HAP-1 (cell line): ENCODE results near the gene ADCY3.
"Not testable (repeated sequence)": the region's sequence is repeated elsewhere in the genome, so short reads cannot be mapped to it uniquely, and the experiment has no call there.

ENCODE experiments used
- DNase-seq, 2 experiments: peaks; one replicate each; pipeline ENCODE4 v3.0.0-alpha.2; 2016 to 2020; ENCODE audit warnings: low spot score in 2 of 2
- H3K27me3 ChIP-seq: fragments of 250-450 bp; sonication (Bioruptor Pico); 2 replicates; pipeline ENCODE4 v1.5.1; 2020; ENCODE audit warnings: low read depth, mild to moderate bottlenecking, moderate library complexity
- H3K36me3 ChIP-seq: fragments of 250-450 bp; sonication (Bioruptor Pico); replicated peaks from 2 replicates; pipeline ENCODE4 v1.5.1; 2020; ENCODE audit warnings: mild to moderate bottlenecking
- H3K4me1 ChIP-seq: fragments of 250-450 bp; sonication (Bioruptor Pico); 2 replicates; pipeline ENCODE4 v1.5.1; 2020; ENCODE audit warnings: mild to moderate bottlenecking
- H3K4me3 ChIP-seq: fragments of 250-450 bp; sonication (Bioruptor Pico); 2 replicates; pipeline ENCODE4 v1.5.1; 2020; ENCODE audit warnings: mild to moderate bottlenecking, moderate library complexity
- H3K9me3 ChIP-seq: fragments of 250-450 bp; sonication (Bioruptor Pico); 2 replicates; pipeline ENCODE4 v1.5.1; 2020; ENCODE audit warnings: mild to moderate bottlenecking, moderate library complexity
- in situ Hi-C: fragments of 300-500 bp; cut with MboI; formaldehyde crosslinking; loops from 3 replicates; pipeline ENCODE4 v1.14.3; 2020; ENCODE audit warnings: low sequenced_read_pairs, inconsistent platforms, mixed read lengths

Gene ADCY3

GRCh38 chr2:24839729-24840128, 80.3 kb downstream of the ADCY3 start:
- Histone ChIP-seq H3K4me1 (no peaks in the 10 kb centered on the region), H3K27me3 (no peaks in the 10 kb centered on the region), H3K9me3 (no peaks in the 10 kb centered on the region), H3K36me3 (peaks cover 34% of the 10 kb centered on the region), H3K4me3 (no peak overlapping the region)
- in situ Hi-C loops, result no loop called here
- no peak for DNase-seq

- no peaks in the 10 kb centered on the region for H3K4me1 ChIP-seq
Observed at GRCh38 chr2:24838541-24838940, 81.5 kb downstream of the ADCY3 start.

GRCh38 chr2:24837996-24838513, 82.0 kb downstream of the ADCY3 start:
- Histone ChIP-seq H3K4me3 (no peak overlapping the region), H3K36me3 (peaks cover 43% of the 10 kb centered on the region), H3K9me3 (no peaks in the 10 kb centered on the region), H3K27me3 (no peaks in the 10 kb centered on the region), H3K4me1 (no peaks in the 10 kb centered on the region)
- no peak for DNase-seq
- in situ Hi-C loops, result no loop called here

More at GRCh38 chr2:24838541-24838940, 81.5 kb downstream of the ADCY3 start:
- H3K36me3 ChIP-seq, result peaks cover 40% of the 10 kb centered on the region
- H3K27me3 ChIP-seq, result no peaks in the 10 kb centered on the region
- no peak for DNase-seq
- no peaks in the 10 kb centered on the region for H3K9me3 ChIP-seq
- in situ Hi-C loops, result no loop called here
- no peak overlapping the region for H3K4me3 ChIP-seq

- DNase-seq, result no peak
- Histone ChIP-seq H3K27me3 (no peaks in the 10 kb centered on the region), H3K9me3 (no peaks in the 10 kb centered on the region), H3K36me3 (peaks cover 44% of the 10 kb centered on the region), H3K4me1 (no peaks in the 10 kb centered on the region), H3K4me3 (no peak overlapping the region)
- in situ Hi-C loops, result no loop called here
Observed at GRCh38 chr2:24836706-24837105, 83.3 kb downstream of the ADCY3 start.

GRCh38 chr2:24836206-24836605, 83.8 kb downstream of the ADCY3 start:
- Histone ChIP-seq H3K4me3 (no peak overlapping the region), H3K4me1 (no peaks in the 10 kb centered on the region), H3K9me3 (no peaks in the 10 kb centered on the region), H3K27me3 (no peaks in the 10 kb centered on the region), H3K36me3 (peaks cover 40% of the 10 kb centered on the region)
- no peak for DNase-seq
- in situ Hi-C loops, result no loop called here

GRCh38 chr2:24835411-24835810, 84.6 kb downstream of the ADCY3 start:
- DNase-seq, H3K4me1 ChIP-seq, in situ Hi-C loops, H3K27me3 ChIP-seq, H3K9me3 ChIP-seq, H3K4me3 ChIP-seq: not testable (repeated sequence)
- H3K36me3 ChIP-seq, result peaks cover 40% of the 10 kb centered on the region

- in situ Hi-C loops, result no loop called here
- Histone ChIP-seq H3K36me3 (peaks cover 43% of the 10 kb centered on the region), H3K4me1 (no peaks in the 10 kb centered on the region), H3K4me3 (no peak overlapping the region), H3K9me3 (no peaks in the 10 kb centered on the region), H3K27me3 (no peaks in the 10 kb centered on the region)
- no peak for DNase-seq
Observed at GRCh38 chr2:24834733-24835395, 85.2 kb downstream of the ADCY3 start.

- H3K36me3 ChIP-seq, result peaks cover 41% of the 10 kb centered on the region
- no peaks in the 10 kb centered on the region for H3K27me3 ChIP-seq
- in situ Hi-C loops, result no loop called here
- no peaks in the 10 kb centered on the region for H3K4me1 ChIP-seq
- DNase-seq, result no peak
- no peak overlapping the region for H3K4me3 ChIP-seq
- H3K9me3 ChIP-seq, result no peaks in the 10 kb centered on the region
Observed at GRCh38 chr2:24833821-24834732, 86.0 kb downstream of the ADCY3 start.

GRCh38 chr2:24832931-24833701, 86.9 kb downstream of the ADCY3 start:
- Histone ChIP-seq H3K4me3 (no peak overlapping the region), H3K4me1 (no peaks in the 10 kb centered on the region), H3K36me3 (peaks cover 41% of the 10 kb centered on the region), H3K9me3 (no peaks in the 10 kb centered on the region), H3K27me3 (no peaks in the 10 kb centered on the region)
- DNase-seq, result no peak
- in situ Hi-C loops, result no loop called here

GRCh38 chr2:24832521-24832920, 87.5 kb downstream of the ADCY3 start:
- H3K9me3 ChIP-seq, result no peaks in the 10 kb centered on the region
- H3K4me1 ChIP-seq, result no peaks in the 10 kb centered on the region
- in situ Hi-C loops, result no loop called here
- no peaks in the 10 kb centered on the region for H3K27me3 ChIP-seq
- no peak overlapping the region for H3K4me3 ChIP-seq
- H3K36me3 ChIP-seq, result peaks cover 44% of the 10 kb centered on the region
- no peak for DNase-seq

- in situ Hi-C loops, result no loop called here
Observed at GRCh38 chr2:24832073-24832461, 88.0 kb downstream of the ADCY3 start.

GRCh38 chr2:24831221-24832072, 88.6 kb downstream of the ADCY3 start:
- Histone ChIP-seq H3K27me3 (no peaks in the 10 kb centered on the region), H3K9me3 (no peaks in the 10 kb centered on the region), H3K4me1 (no peaks in the 10 kb centered on the region), H3K36me3 (peaks cover 41% of the 10 kb centered on the region), H3K4me3 (no peak overlapping the region)
- DNase-seq, result no peak
- in situ Hi-C loops, result no loop called here

More at GRCh38 chr2:24832073-24832461, 88.0 kb downstream of the ADCY3 start:
- no peaks in the 10 kb centered on the region for H3K9me3 ChIP-seq
- H3K36me3 ChIP-seq, result peaks cover 44% of the 10 kb centered on the region
- no peak for DNase-seq
- H3K27me3 ChIP-seq, result no peaks in the 10 kb centered on the region
- H3K4me3 ChIP-seq, result no peak overlapping the region
- no peaks in the 10 kb centered on the region for H3K4me1 ChIP-seq

GRCh38 chr2:24830786-24831185, 89.3 kb downstream of the ADCY3 start:
- H3K36me3 ChIP-seq, result peaks cover 38% of the 10 kb centered on the region
- no peak for DNase-seq
- no peaks in the 10 kb centered on the region for H3K4me1 ChIP-seq
- no peaks in the 10 kb centered on the region for H3K9me3 ChIP-seq
- H3K4me3 ChIP-seq, result no peak overlapping the region
- in situ Hi-C loops, result no loop called here
- no peaks in the 10 kb centered on the region for H3K27me3 ChIP-seq
